Vagina (tissue), 2 donors: ENCODE data around the gene CSNK2A2. TPM values are rescaled to one million over a fixed set of nuclear protein-coding genes. Genes with fewer than 3 reads are reported as not detected.

Source experiments
- DNase-seq, 2 donors: peaks; one replicate each; pipeline ENCODE4 v3.0.0-alpha.2; 2017; ENCODE audit errors: extremely low spot score in 2 of 2
- H3K27ac ChIP-seq: fragments of 200-600 bp; sonication (generic); one replicate; pipeline ENCODE4 v1.5.1; 2019
- H3K27me3 ChIP-seq: fragments of 200-600 bp; sonication (generic); one replicate; pipeline ENCODE4 v1.5.1; 2019
- H3K36me3 ChIP-seq, 2 donors: fragments of 200-600 bp; sonication (generic); one replicate each; pipeline ENCODE4 v1.5.1; 2017 to 2019
- H3K4me1 ChIP-seq: fragments of 200-600 bp; sonication (generic); one replicate; pipeline ENCODE4 v1.5.1; 2019
- H3K4me3 ChIP-seq, 2 donors: fragments of 200-600 bp; sonication (generic); 1 replicate in 1 of 2; 2 replicates in 1 of 2; pipeline ENCODE4 v1.5.1; 2016 to 2019
- H3K9me3 ChIP-seq: fragments of 200-600 bp; sonication (generic); one replicate; pipeline ENCODE4 v1.5.1; 2019
- CTCF ChIP-seq, 3 experiments: fragments of 450-650 bp in 2 of 3; fragments of 200-600 bp in 1 of 3; sonication (generic) in 1 of 3; IDR thresholded peaks; one replicate each; pipeline ENCODE4 v1.5.1; 2017 to 2019; ENCODE audit warnings: antibody characterized with exemption in 3 of 3, mild to moderate bottlenecking in 2 of 3, moderate library complexity in 2 of 3
- POLR2A ChIP-seq, 2 donors: fragments of 450-650 bp; IDR thresholded peaks; one replicate each; pipeline ENCODE4 v1.6.1; 2017; ENCODE audit warnings: antibody characterized with exemption in 2 of 2, mild to moderate bottlenecking in 2 of 2, moderate library complexity in 2 of 2
- POLR2AphosphoS5 ChIP-seq, 2 donors: sonication (generic); formaldehyde crosslinking; IDR thresholded peaks; one replicate each; pipeline ENCODE4 v1.9.0; 2017; ENCODE audit warnings: antibody characterized with exemption in 2 of 2, mild to moderate bottlenecking in 2 of 2, low read depth in 1 of 2; ENCODE audit not compliant: insufficient read depth in 1 of 2
- intact Hi-C: fragments of 100-400 bp; cut with DNase I; formaldehyde crosslinking; loops from one replicate; pipeline ENCODE4 v1.15.1; 2023
- total RNA-seq: library from RNA; depleted of rRNA; stranded (reverse); fragments of >200 nt; gene quantifications from one replicate; pipeline ENCODE4 v1.2.3, GENCODE V29; 2016

The CSNK2A2 gene
- total RNA-seq, 1 donor from 2014 or later, result 28.5 TPM

- no peaks in the 10 kb centered on the region for H3K4me1 ChIP-seq
- DNase-seq, result no peak
- H3K4me3 ChIP-seq, result no peak overlapping the region
- no peaks in the 10 kb centered on the region for H3K36me3 ChIP-seq
- H3K27me3 ChIP-seq, result no peaks in the 10 kb centered on the region
- no peaks in the 10 kb centered on the region for H3K9me3 ChIP-seq
- intact Hi-C loops, result no loop called here
- TF ChIP-seq CTCF (IDR thresholded peaks at IDR 0.05) (no peak), POLR2AphosphoS5 (IDR thresholded peaks at IDR 0.05; ENCODE audit: insufficient read depth in 1 of 2, low read depth in 1 of 2) (no peak), POLR2A (IDR thresholded peaks at IDR 0.05) (no peak)
- no peak overlapping the region for H3K27ac ChIP-seq
These were observed 24.8 kb upstream of the CSNK2A2 start for GRCh38 chr16:58222532-58223316.

DNA sequence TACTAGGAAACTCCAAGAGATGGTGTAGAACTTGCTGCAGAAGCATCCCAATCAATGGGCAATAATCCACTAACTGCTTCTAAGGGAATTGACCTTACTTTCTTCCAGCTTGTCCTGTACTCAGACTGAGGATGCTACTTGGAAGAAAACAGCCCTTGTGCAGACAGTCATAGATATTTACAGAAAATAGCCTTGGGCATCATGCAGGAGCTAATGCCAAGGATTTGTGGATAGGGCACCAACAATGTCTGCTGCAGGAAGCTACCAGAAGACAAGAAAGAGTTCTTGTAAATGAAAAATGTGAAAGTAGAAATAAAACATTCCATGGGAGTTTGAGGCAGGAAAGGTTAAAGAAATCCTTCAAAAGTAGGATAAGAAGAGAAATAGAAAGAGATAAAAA, 21.5 kb upstream of the CSNK2A2 start:
- Histone ChIP-seq H3K36me3 (no peaks in the 10 kb centered on the region), H3K27me3 (no peaks in the 10 kb centered on the region), H3K9me3 (no peaks in the 10 kb centered on the region), H3K4me3 (no peak overlapping the region), H3K27ac (no peak overlapping the region), H3K4me1 (no peaks in the 10 kb centered on the region)
- TF ChIP-seq POLR2A (IDR thresholded peaks at IDR 0.05) (no peak), CTCF (IDR thresholded peaks at IDR 0.05) (no peak), POLR2AphosphoS5 (IDR thresholded peaks at IDR 0.05; ENCODE audit: insufficient read depth in 1 of 2, low read depth in 1 of 2) (no peak)
- intact Hi-C loops, result no loop called here
- DNase-seq, result no peak

- Histone ChIP-seq H3K27ac (no peak overlapping the region), H3K4me3 (no peak overlapping the region), H3K27me3 (no peaks in the 10 kb centered on the region), H3K9me3 (no peaks in the 10 kb centered on the region), H3K36me3 (no peaks in the 10 kb centered on the region), H3K4me1 (no peaks in the 10 kb centered on the region)
- DNase-seq, result no peak
- intact Hi-C loops, result no loop called here
- no peak for TF ChIP-seq CTCF (IDR thresholded peaks at IDR 0.05)
- no peak for TF ChIP-seq POLR2A (IDR thresholded peaks at IDR 0.05)
- no peak for TF ChIP-seq POLR2AphosphoS5 (IDR thresholded peaks at IDR 0.05; ENCODE audit: insufficient read depth in 1 of 2, low read depth in 1 of 2)
These were observed 20.9 kb upstream of the CSNK2A2 start for GRCh38 chr16:58218786-58219185.

DNA sequence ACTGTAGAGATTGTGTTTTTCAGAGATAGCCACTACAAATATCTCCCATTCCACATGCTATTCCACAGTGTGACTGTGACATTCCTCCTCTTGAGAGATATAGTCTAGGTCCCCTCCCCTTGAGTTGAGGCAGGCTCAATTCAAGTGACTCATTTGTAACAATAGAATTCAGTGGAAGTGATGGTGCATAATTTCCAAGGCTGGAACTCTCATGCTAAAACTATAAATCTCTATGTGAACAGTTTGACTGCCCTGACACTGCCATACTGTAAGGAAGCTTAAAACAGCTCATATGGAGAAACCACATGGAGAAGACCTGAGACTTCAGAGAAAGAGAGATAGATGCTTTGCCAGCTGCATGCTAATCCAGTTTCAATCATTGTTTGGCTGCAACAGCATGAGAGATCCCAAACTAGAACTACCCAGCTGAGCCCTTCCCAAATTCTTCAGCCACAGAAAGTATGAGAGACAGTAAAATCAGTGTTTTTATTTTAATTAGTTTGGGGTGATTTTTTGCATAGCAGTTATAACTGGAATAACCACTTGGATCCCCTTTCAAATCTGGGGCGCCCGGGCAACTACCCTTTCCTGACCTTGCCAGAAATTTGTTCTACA, 19.5 kb upstream of the CSNK2A2 start:
- Histone ChIP-seq H3K4me1 (no peaks in the 10 kb centered on the region), H3K27me3 (no peaks in the 10 kb centered on the region), H3K4me3 (no peak overlapping the region), H3K9me3 (no peaks in the 10 kb centered on the region), H3K36me3 (no peaks in the 10 kb centered on the region), H3K27ac (no peak overlapping the region)
- DNase-seq, result no peak
- TF ChIP-seq POLR2AphosphoS5 (IDR thresholded peaks at IDR 0.05; ENCODE audit: insufficient read depth in 1 of 2, low read depth in 1 of 2) (no peak), CTCF (IDR thresholded peaks at IDR 0.05) (no peak), POLR2A (IDR thresholded peaks at IDR 0.05) (no peak)
- intact Hi-C loops, result no loop called here
